Neuron (in vitro differentiated cells): Measurements from ENCODE around the gene OR10K1.

Experiments used
- H2AFZ ChIP-seq: one replicate; pipeline ENCODE4 v1.6.1; 2013; ENCODE audit warnings: low read depth, mild to moderate bottlenecking, inconsistent platforms, low read length, moderate library complexity
- H3K27me3 ChIP-seq: one replicate; pipeline ENCODE4 v1.6.1; 2013; ENCODE audit warnings: low read length; ENCODE audit not compliant: insufficient read depth
- H3K36me3 ChIP-seq: one replicate; pipeline ENCODE4 v1.6.1; 2013; ENCODE audit warnings: low read length; ENCODE audit not compliant: insufficient read depth
- H3K4me1 ChIP-seq: one replicate; pipeline ENCODE4 v1.6.1; 2013; ENCODE audit warnings: low read length; ENCODE audit not compliant: insufficient read depth
- H3K4me3 ChIP-seq: 2 replicates; pipeline ENCODE4 v1.5.1; 2013; ENCODE audit warnings: mild to moderate bottlenecking, low read length, moderate library complexity
- H3K9me3 ChIP-seq: one replicate; pipeline ENCODE4 v1.6.1; 2013; ENCODE audit warnings: low read length

OR10K1 gene

GRCh38 chr1:158491316-158491715 is 29.7 kb downstream of the OR10K1 start:
- no peaks in the 10 kb centered on the region for H3K9me3 ChIP-seq
- H3K27me3 ChIP-seq, result peaks cover 4% of the 10 kb centered on the region
- no peak overlapping the region for H2AFZ ChIP-seq
- H3K36me3 ChIP-seq, result no peaks in the 10 kb centered on the region
- H3K4me3 ChIP-seq, result no peak overlapping the region
- no peaks in the 10 kb centered on the region for H3K4me1 ChIP-seq

DNA sequence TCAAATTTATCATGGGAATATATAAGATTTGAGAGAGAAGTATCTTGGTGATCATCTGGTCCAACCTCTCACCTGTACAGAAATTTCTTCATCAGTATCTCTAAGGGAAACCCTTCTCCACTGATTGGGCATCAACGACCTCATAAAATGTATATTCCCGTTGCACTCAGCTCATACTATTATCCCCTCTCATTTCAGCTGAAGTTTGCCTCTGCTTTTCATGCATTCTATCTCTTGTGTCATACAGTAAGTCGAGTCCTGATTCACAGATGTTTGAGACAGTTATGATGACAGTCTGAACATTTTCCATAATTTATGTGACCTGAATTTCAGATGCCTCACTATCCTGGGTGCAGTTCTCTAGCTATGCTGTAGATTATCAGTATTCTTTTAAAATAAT is 31.4 kb downstream of the OR10K1 start:
- Histone ChIP-seq H2AFZ (no peak overlapping the region), H3K36me3 (no peaks in the 10 kb centered on the region), H3K27me3 (peaks cover 4% of the 10 kb centered on the region), H3K4me3 (no peak overlapping the region), H3K9me3 (no peaks in the 10 kb centered on the region), H3K4me1 (no peaks in the 10 kb centered on the region)

GRCh38 chr1:158494796-158495195 is 33.2 kb downstream of the OR10K1 start:
- peaks cover 4% of the 10 kb centered on the region for H3K27me3 ChIP-seq
- no peaks in the 10 kb centered on the region for H3K36me3 ChIP-seq
- H3K9me3 ChIP-seq, result no peaks in the 10 kb centered on the region

GRCh38 chr1:158496374-158496773 is 34.7 kb downstream of the OR10K1 start:
- Histone ChIP-seq H3K27me3 (peaks cover 4% of the 10 kb centered on the region), H3K9me3 (no peaks in the 10 kb centered on the region), H2AFZ (no peak overlapping the region), H3K4me1 (no peaks in the 10 kb centered on the region), H3K36me3 (no peaks in the 10 kb centered on the region), H3K4me3 (no peak overlapping the region)

More at GRCh38 chr1:158494796-158495195, 33.2 kb downstream of the OR10K1 start:
- Histone ChIP-seq H3K4me3 (no peak overlapping the region), H2AFZ (no peak overlapping the region), H3K4me1 (no peaks in the 10 kb centered on the region)

- Histone ChIP-seq H2AFZ (no peak overlapping the region), H3K36me3 (no peaks in the 10 kb centered on the region), H3K4me1 (no peaks in the 10 kb centered on the region), H3K4me3 (no peak overlapping the region), H3K9me3 (no peaks in the 10 kb centered on the region), H3K27me3 (no peaks in the 10 kb centered on the region)
These were observed 44.8 kb downstream of the OR10K1 start for GRCh38 chr1:158506369-158506987.

DNA sequence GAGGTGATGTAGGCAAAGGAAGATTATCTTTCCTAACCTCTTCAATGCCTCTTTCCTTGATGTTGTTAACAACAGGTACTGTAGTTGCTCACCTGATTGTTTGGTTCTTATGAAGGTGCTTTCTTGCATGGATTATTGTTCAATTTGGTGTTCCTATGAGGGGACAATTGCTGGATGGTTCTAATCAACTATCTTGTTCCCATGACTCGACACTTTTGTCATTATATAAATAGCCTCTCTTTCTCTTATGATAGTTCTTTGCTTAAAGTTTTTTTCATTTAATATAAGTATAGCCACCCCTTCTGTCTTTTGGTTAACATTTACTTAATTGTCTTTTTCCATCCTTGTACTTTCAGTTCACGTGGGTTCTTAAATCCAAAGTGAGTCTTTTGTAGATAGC is 45.9 kb downstream of the OR10K1 start:
- Histone ChIP-seq H3K9me3 (no peaks in the 10 kb centered on the region), H3K4me3 (no peak overlapping the region), H3K27me3 (no peaks in the 10 kb centered on the region), H3K36me3 (no peaks in the 10 kb centered on the region), H3K4me1 (no peaks in the 10 kb centered on the region), H2AFZ (no peak overlapping the region)

- Histone ChIP-seq H3K36me3 (no peaks in the 10 kb centered on the region), H2AFZ (no peak overlapping the region), H3K9me3 (no peaks in the 10 kb centered on the region), H3K4me1 (no peaks in the 10 kb centered on the region), H3K4me3 (no peak overlapping the region), H3K27me3 (no peaks in the 10 kb centered on the region)
These were observed 48.0 kb downstream of the OR10K1 start for GRCh38 chr1:158509471-158510156.

DNA sequence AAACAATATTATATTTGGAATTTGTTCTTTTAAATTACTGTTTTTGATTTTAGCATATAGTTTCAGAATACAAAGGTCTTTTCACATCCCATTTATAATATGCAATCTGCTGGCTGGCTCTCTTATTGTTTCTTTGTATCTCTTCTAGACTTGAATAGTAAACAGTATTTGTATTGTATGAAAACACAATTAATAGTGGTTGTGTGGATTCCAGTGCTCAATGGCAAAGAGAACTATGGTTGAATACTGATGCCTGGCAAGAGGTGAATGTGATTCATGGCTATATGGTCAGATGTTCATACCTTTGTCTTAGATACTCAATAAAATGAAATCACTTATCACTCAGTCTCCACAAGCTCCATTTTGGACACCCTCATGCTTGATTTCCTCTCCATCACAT is 55.3 kb downstream of the OR10K1 start:
- no peak overlapping the region for H3K4me3 ChIP-seq
- H3K27me3 ChIP-seq, result no peaks in the 10 kb centered on the region
- H3K36me3 ChIP-seq, result no peaks in the 10 kb centered on the region
- H3K9me3 ChIP-seq, result no peaks in the 10 kb centered on the region
- H2AFZ ChIP-seq, result no peak overlapping the region
- H3K4me1 ChIP-seq, result no peaks in the 10 kb centered on the region
